SK-N-MC (cell line): ENCODE measurements around the gene RASSF1.
"Not testable (repeated sequence)": the region's sequence is repeated elsewhere in the genome, so short reads cannot be mapped to it uniquely, and the experiment has no call there.

Experiments used
- DNase-seq: peaks from one replicate; pipeline ENCODE4 v3.0.0-alpha.2; 2011; ENCODE audit warnings: low read depth, low spot score
- H3K27ac ChIP-seq: fragments of 200-600 bp; sonication (generic); 2 replicates; pipeline ENCODE4 v1.5.1; 2016; ENCODE audit warnings: mixed run types
- H3K36me3 ChIP-seq: fragments of 200-600 bp; sonication (generic); 2 replicates; pipeline ENCODE4 v1.6.1; 2017; ENCODE audit warnings: antibody characterized with exemption, low read length, mixed read lengths; ENCODE audit not compliant: insufficient read depth
- H3K4me3 ChIP-seq: fragments of 200-600 bp; sonication (generic); 2 replicates; pipeline ENCODE4 v1.5.1; 2016
- H3K9ac ChIP-seq: fragments of 200-600 bp; sonication (generic); 2 replicates; pipeline ENCODE4 v1.8.0; 2017; ENCODE audit warnings: mixed run types, mixed read lengths; ENCODE audit not compliant: insufficient read length
- H3K9me3 ChIP-seq: fragments of 200-600 bp; sonication (generic); 2 replicates; pipeline ENCODE4 v1.6.1; 2017; ENCODE audit warnings: low read depth, mild to moderate bottlenecking, antibody characterized with exemption, low read length, moderate library complexity, mixed read lengths
- EZH2 ChIP-seq: fragments of 200-600 bp; sonication (generic); IDR thresholded peaks from one replicate; pipeline ENCODE4 v1.6.1; 2017; ENCODE audit warnings: antibody characterized with exemption
- FOXP2 ChIP-seq: optimal IDR thresholded peaks from 2 replicates; pipeline ENCODE3; 2011; ENCODE audit warnings: mild to moderate bottlenecking, moderate library complexity; ENCODE audit not compliant: insufficient read depth; ENCODE audit errors: extremely low read length, control extremely low read depth
- POLR2AphosphoS5 ChIP-seq: IDR thresholded peaks from 2 replicates; pipeline ENCODE4 v1.6.1; 2012; ENCODE audit warnings: mild to moderate bottlenecking, low read depth, low read length, borderline replicate concordance

RASSF1 gene

DNA sequence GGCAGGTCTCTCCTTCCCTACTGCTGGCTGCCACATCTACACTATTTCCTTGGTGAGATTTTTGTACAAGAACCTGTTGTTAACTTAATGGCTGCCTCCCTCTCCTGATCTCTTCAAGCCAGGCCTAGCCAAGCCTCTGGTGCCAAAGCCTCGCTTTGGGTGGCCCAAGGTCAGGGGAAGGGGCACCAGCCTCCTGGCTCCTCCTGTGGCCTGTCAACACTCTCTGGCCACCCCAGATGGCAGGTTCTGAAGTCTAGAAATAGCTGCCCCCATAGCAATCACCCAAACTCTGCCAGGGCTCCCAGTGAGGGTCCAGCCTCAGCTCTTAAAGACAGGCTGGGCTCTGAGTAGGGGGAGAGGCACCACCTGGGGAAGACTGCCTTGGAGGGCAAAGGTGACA is 53.4 kb downstream of the RASSF1 start:
- no peak overlapping the region for H3K4me3 ChIP-seq
- no peaks in the 10 kb centered on the region for H3K9me3 ChIP-seq
- no peak overlapping the region for H3K9ac ChIP-seq
- H3K36me3 ChIP-seq = peaks cover 14% of the 10 kb centered on the region; the same call in 1 of the 2 replicates
- H3K27ac ChIP-seq = no peak overlapping the region
- no peak for DNase-seq
- TF ChIP-seq POLR2AphosphoS5 (no peak; the same call in 1 of the 2 replicates), EZH2 (no peak), FOXP2 (no peak)

- Histone ChIP-seq H3K27ac (no peak overlapping the region), H3K36me3 (peaks cover 14% of the 10 kb centered on the region; the same call in 1 of the 2 replicates)
- no peak for DNase-seq
Observed at GRCh38 chr3:50286322-50287227, 54.1 kb downstream of the RASSF1 start.

GRCh38 chr3:50284121-50284520 is 56.5 kb downstream of the RASSF1 start:
- DNase-seq, H3K27ac ChIP-seq, H3K36me3 ChIP-seq, H3K9me3 ChIP-seq, H3K4me3 ChIP-seq, H3K9ac ChIP-seq: not testable (repeated sequence)

More at GRCh38 chr3:50286322-50287227, 54.1 kb downstream of the RASSF1 start:
- Histone ChIP-seq H3K4me3 (no peak overlapping the region), H3K9ac (no peak overlapping the region), H3K9me3 (no peaks in the 10 kb centered on the region)
- TF ChIP-seq FOXP2 (no peak), EZH2 (no peak), POLR2AphosphoS5 (peak; percentile 2; the same call in 1 of the 2 replicates)
